IMR-90 (cell line): ENCODE measurements around the gene OR1Q1. TPM values are rescaled to one million over a fixed set of nuclear protein-coding genes. Genes with fewer than 3 reads are reported as not detected.

Experiments used
- ATAC-seq: fragments of 200-7000 bp; cut with Tn5 transposase; 2 replicates; pipeline ENCODE4 v1.9.1; 2020; ENCODE audit warnings: low read depth, mild to moderate bottlenecking, moderate library complexity
- BruUV-seq: library from RNA; stranded (reverse); fragments of 400-500 nt; replicated peaks from 2 replicates; lab custom pipeline; 2021; lab: Mats Ljungman, UMichigan
- CTCF ChIA-PET: fragments of 300-600 bp; formaldehyde crosslinking; extraction: SDS; loops from one replicate; lab custom pipeline; 2021; ENCODE audit warnings: antibody characterized with exemption; lab: Yijun Ruan, JAX
- POLR2A ChIA-PET: fragments of 300-600 bp; sonication (Branson Sonifier 250); formaldehyde crosslinking; loops from one replicate; lab custom pipeline; 2022; ENCODE audit warnings: antibody characterized with exemption; ENCODE audit not compliant: unreplicated experiment; lab: Charles Lee
- DNase-seq: peaks from one replicate; pipeline ENCODE4 v3.0.0; 2013
- H2AFZ ChIP-seq: replicated peaks from 2 replicates; pipeline ENCODE3; 2013; ENCODE audit warnings: low read length, mild to moderate bottlenecking; ENCODE audit not compliant: poor library complexity
- H2AK5ac ChIP-seq: 2 replicates; pipeline ENCODE4 v1.6.1; 2013; ENCODE audit warnings: low read depth, low read length, inconsistent platforms
- H2AK9ac ChIP-seq: replicated peaks from 2 replicates; pipeline ENCODE3; 2013; ENCODE audit warnings: mild to moderate bottlenecking, low read depth, low read length, moderate library complexity; ENCODE audit not compliant: poor library complexity
- H2BK120ac ChIP-seq: 2 replicates; pipeline ENCODE4 v1.6.1; 2013; ENCODE audit warnings: low read depth, low read length, inconsistent platforms
- H2BK15ac ChIP-seq: 3 replicates; pipeline ENCODE4 v1.6.1; 2013; ENCODE audit warnings: low read depth, low read length, inconsistent platforms
- H2BK20ac ChIP-seq: 2 replicates; pipeline ENCODE4 v1.6.1; 2013; ENCODE audit warnings: low read depth, mild to moderate bottlenecking, inconsistent platforms, low read length, moderate library complexity
- H2BK5ac ChIP-seq: 2 replicates; pipeline ENCODE4 v1.6.1; 2013; ENCODE audit warnings: mild to moderate bottlenecking, low read depth, low read length, inconsistent platforms; ENCODE audit not compliant: poor library complexity, severe bottlenecking
- H3K14ac ChIP-seq: replicated peaks from 2 replicates; pipeline ENCODE4 v1.6.1; 2013; ENCODE audit warnings: low read depth, low read length, inconsistent platforms
- H3K18ac ChIP-seq: 2 replicates; pipeline ENCODE4 v1.6.1; 2013; ENCODE audit warnings: low read depth, low read length, control low read depth
- H3K23ac ChIP-seq: 2 replicates; pipeline ENCODE4 v1.6.1; 2013; ENCODE audit warnings: low read depth, low read length, inconsistent platforms
- H3K27ac ChIP-seq: 2 replicates; pipeline ENCODE4 v1.5.1; 2013; ENCODE audit warnings: mild to moderate bottlenecking, control low read depth, low read length; ENCODE audit not compliant: insufficient read depth
- H3K27me3 ChIP-seq: 2 replicates; pipeline ENCODE4 v1.6.1; 2013; ENCODE audit warnings: low read length; ENCODE audit not compliant: control insufficient read depth, insufficient read depth
- H3K36me3 ChIP-seq: 2 replicates; pipeline ENCODE4 v1.6.1; 2013; ENCODE audit warnings: low read length, mixed read lengths; ENCODE audit not compliant: control insufficient read depth, insufficient read depth
- H3K4ac ChIP-seq: 2 replicates; pipeline ENCODE4 v1.6.1; 2013; ENCODE audit warnings: low read depth, low read length, inconsistent platforms
- H3K4me1 ChIP-seq: 2 replicates; pipeline ENCODE4 v1.6.1; 2013; ENCODE audit warnings: low read length, mixed read lengths; ENCODE audit not compliant: control insufficient read depth, insufficient read depth
- H3K4me2 ChIP-seq: 2 replicates; pipeline ENCODE4 v1.6.1; 2013; ENCODE audit warnings: low read depth, mild to moderate bottlenecking, control low read depth, low read length, moderate library complexity
- H3K4me3 ChIP-seq: 2 replicates; pipeline ENCODE4 v1.5.1; 2013; ENCODE audit warnings: low read depth, mild to moderate bottlenecking, control low read depth, low read length, moderate library complexity; ENCODE audit not compliant: insufficient read depth
- H3K56ac ChIP-seq: 2 replicates; pipeline ENCODE4 v1.6.1; 2013; ENCODE audit warnings: low read length, inconsistent platforms; ENCODE audit not compliant: insufficient read depth; ENCODE audit errors: extremely low read depth
- H3K79me1 ChIP-seq, 2 experiments: 2 replicates each; pipeline ENCODE4 v1.6.1; 2013; ENCODE audit warnings: low read length in 2 of 2, inconsistent platforms in 1 of 2, low read depth in 1 of 2
- H3K9ac ChIP-seq: 2 replicates; pipeline ENCODE4 v1.6.1; 2013; ENCODE audit warnings: low read depth, low read length, control low read depth
- H3K9me1 ChIP-seq: 2 replicates; pipeline ENCODE4 v1.6.1; 2013; ENCODE audit warnings: low read length, inconsistent platforms; ENCODE audit not compliant: insufficient read depth
- H3K9me3 ChIP-seq: 2 replicates; pipeline ENCODE4 v1.6.1; 2013; ENCODE audit warnings: low read length; ENCODE audit not compliant: control insufficient read depth, insufficient read depth
- H4K20me1 ChIP-seq: 2 replicates; pipeline ENCODE4 v1.6.1; 2013; ENCODE audit warnings: low read length, inconsistent platforms; ENCODE audit not compliant: insufficient read depth
- H4K5ac ChIP-seq: 2 replicates; pipeline ENCODE4 v1.6.1; 2013; ENCODE audit warnings: mild to moderate bottlenecking, low read depth, low read length, control low read depth
- H4K8ac ChIP-seq, 2 experiments: 2 replicates each; pipeline ENCODE4 v1.6.1; 2013; ENCODE audit warnings: low read depth in 2 of 2, low read length in 2 of 2, control low read depth in 1 of 2, inconsistent platforms in 1 of 2
- H4K91ac ChIP-seq: 2 replicates; pipeline ENCODE4 v1.6.1; 2013; ENCODE audit warnings: low read depth, low read length, inconsistent platforms; ENCODE audit not compliant: insufficient read depth
- BHLHE40 ChIP-seq: fragments of 150-350 bp; IDR thresholded peaks from 2 replicates; pipeline ENCODE4 v1.6.1; 2016; ENCODE audit warnings: mild to moderate bottlenecking, low read depth, low read length
- CEBPB ChIP-seq: IDR thresholded peaks from 2 replicates; pipeline ENCODE4 v1.6.1; 2012; ENCODE audit warnings: low read depth, low read length, improper control_type of control experiment
- CHD1 ChIP-seq: IDR thresholded peaks from 2 replicates; pipeline ENCODE4 v1.6.1; 2012; ENCODE audit warnings: low read depth, low read length, improper control_type of control experiment
- CTCF ChIP-seq: conservative IDR thresholded peaks from 2 replicates; pipeline ENCODE4 v1.5.1; 2012; ENCODE audit warnings: mild to moderate bottlenecking, low read depth, low read length, improper control_type of control experiment
- ELK1 ChIP-seq: fragments of 150-350 bp; IDR thresholded peaks from 2 replicates; pipeline ENCODE4 v1.6.1; 2016; ENCODE audit warnings: low read depth, mild to moderate bottlenecking, low read length, moderate library complexity, borderline replicate concordance
- FOS ChIP-seq: fragments of 150-350 bp; IDR thresholded peaks from 2 replicates; pipeline ENCODE4 v1.6.1; 2016; ENCODE audit warnings: low read depth, low read length
- MAFK ChIP-seq: IDR thresholded peaks from 2 replicates; pipeline ENCODE4 v1.6.1; 2012; ENCODE audit warnings: low read depth, low read length, improper control_type of control experiment
- MAZ ChIP-seq: IDR thresholded peaks from 2 replicates; pipeline ENCODE4 v1.6.1; 2012; ENCODE audit warnings: low read depth, mild to moderate bottlenecking, low read length, improper control_type of control experiment, moderate library complexity, borderline replicate concordance
- MXI1 ChIP-seq: IDR thresholded peaks from 2 replicates; pipeline ENCODE4 v1.6.1; 2012; ENCODE audit warnings: low read depth, mild to moderate bottlenecking, low read length, moderate library complexity, borderline replicate concordance
- NFE2L2 ChIP-seq: fragments of 150-350 bp; IDR thresholded peaks from 2 replicates; pipeline ENCODE4 v1.6.1; 2016; ENCODE audit warnings: low read depth, mild to moderate bottlenecking, low read length
- POLR2A ChIP-seq: IDR thresholded peaks from 2 replicates; pipeline ENCODE4 v1.6.1; 2012; ENCODE audit warnings: mild to moderate bottlenecking, low read depth, low read length
- RAD21 ChIP-seq: IDR thresholded peaks from 2 replicates; pipeline ENCODE4 v1.6.1; 2012; ENCODE audit warnings: low read length, improper control_type of control experiment
- RCOR1 ChIP-seq: IDR thresholded peaks from 2 replicates; pipeline ENCODE4 v1.6.1; 2012; ENCODE audit warnings: mild to moderate bottlenecking, low read length, improper control_type of control experiment; ENCODE audit not compliant: insufficient replicate concordance
- RFX5 ChIP-seq: IDR thresholded peaks from 2 replicates; pipeline ENCODE4 v1.8.0; 2012; ENCODE audit warnings: low read depth, mild to moderate bottlenecking, low read length, moderate library complexity
- SMC3 ChIP-seq: fragments of 150-350 bp; IDR thresholded peaks from 2 replicates; pipeline ENCODE4 v1.6.1; 2016; ENCODE audit warnings: low read depth, mild to moderate bottlenecking, antibody characterized with exemption, low read length, moderate library complexity
- WGBS, 2 experiments: methylation state at CpG; one replicate each; pipeline versions ENCODE4 v1.1.5 to v1.1.7; 2013; ENCODE audit warnings: missing lambda C conversion rate in 2 of 2; ENCODE audit not compliant: insufficient read length in 1 of 2; ENCODE audit errors: extremely low coverage in 2 of 2; 5-methylcytosine and 5-hydroxymethylcytosine counted together
- dilution Hi-C: fragments of 300-500 bp; cut with HindIII; formaldehyde crosslinking; loops from one replicate; pipeline ENCODE4 v1.14.3; 2018; ENCODE audit warnings: low sequenced_read_pairs; ENCODE audit not compliant: unreplicated experiment
- in situ Hi-C: fragments of 300-500 bp; cut with MboI; formaldehyde crosslinking; loops from 3 replicates; pipeline ENCODE4 v1.14.3; 2019; ENCODE audit warnings: low sequenced_read_pairs, inconsistent platforms, mixed read lengths
- intact Hi-C: fragments of 100-400 bp; cut with micrococcal nuclease; formaldehyde crosslinking; loops from 2 replicates; pipeline ENCODE4 v1.10.0; 2022
- polyA plus RNA-seq, 3 experiments: library from polyadenylated mRNA; depleted of rRNA; stranded (reverse); fragments of >200 nt; gene quantifications; 2 replicates each; pipeline ENCODE4 v1.2.3, GENCODE V29; 2012; ENCODE audit warnings: low replicate concordance in 1 of 3
- total RNA-seq: library from RNA; depleted of rRNA; stranded (reverse); fragments of >200 nt; gene quantifications from 2 replicates; pipeline ENCODE4 v1.2.3, GENCODE V29; 2012
- TF ChIP-seq, protein P1 (sequence below): fragments of 150-350 bp; IDR thresholded peaks from 2 replicates; pipeline ENCODE4 v1.6.1; 2017; ENCODE audit warnings: mild to moderate bottlenecking, antibody characterized with exemption, low read length, low read depth

OR1Q1 gene
- total and polyA plus RNA-seq, 2 of the 4 experiments (the other 2 are of a cell fraction) = not detected

DNA sequence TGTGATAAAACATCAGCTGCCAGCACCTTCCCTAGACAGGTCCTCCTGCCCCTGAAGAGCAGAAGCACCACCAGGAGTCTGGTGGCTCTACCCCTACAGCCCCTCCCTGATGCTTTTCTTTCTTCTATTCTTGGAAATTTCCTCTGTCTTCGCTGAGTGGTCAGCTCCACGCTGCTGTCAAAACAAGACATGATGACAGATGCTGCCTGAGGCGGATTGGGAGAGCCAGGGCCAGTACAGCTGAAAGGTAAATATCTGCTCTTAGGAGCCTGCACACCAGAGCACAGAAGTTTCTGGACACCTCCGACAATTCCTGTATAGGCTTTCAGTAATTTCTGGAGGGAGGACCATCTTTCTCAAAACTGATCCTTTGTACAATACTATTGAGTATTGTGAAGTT, 4.7 kb upstream of the OR1Q1 start:
- H3K4me3 ChIP-seq = no peak overlapping the region
- ATAC-seq (no peak), DNase-seq (no peak)
- no peak overlapping the region for H4K8ac ChIP-seq
- no peak overlapping the region for H3K9ac ChIP-seq
- ChIA-PET CTCF (no interaction called here), POLR2A (no interaction called here)
- in situ Hi-C loops (no loop called here), intact Hi-C loops (loop anchor here (5.0 kb wide), 1 partner anchor 47 kb away; the partner anchor contains the start of gene OR1B1), dilution Hi-C loops (no loop called here)
- H2AFZ ChIP-seq = no peak overlapping the region
- no peaks in the 10 kb centered on the region for H3K9me3 ChIP-seq
- no peaks in the 10 kb centered on the region for H3K4me1 ChIP-seq
- no peak overlapping the region for H2AK5ac ChIP-seq
- H3K4ac ChIP-seq = no peak overlapping the region
- no peak overlapping the region for H3K56ac ChIP-seq
- no peaks in the 10 kb centered on the region for H3K36me3 ChIP-seq
- H4K91ac ChIP-seq = no peak overlapping the region
- H4K5ac ChIP-seq = no peak overlapping the region
- no peak overlapping the region for H2BK5ac ChIP-seq
- WGBS, 2 experiments = no CpG with 5 or more reads among the region's 4 CpGs
- H3K4me2 ChIP-seq = no peak overlapping the region
- no peak overlapping the region for H2BK15ac ChIP-seq
- H2BK120ac ChIP-seq = no peak overlapping the region
- peaks cover 4% of the 10 kb centered on the region for H3K27me3 ChIP-seq
- H2AK9ac ChIP-seq = no peak overlapping the region
- H3K27ac ChIP-seq = no peak overlapping the region
- H2BK20ac ChIP-seq = no peak overlapping the region
- H3K9me1 ChIP-seq = no peaks in the 10 kb centered on the region
- H3K79me1 ChIP-seq = no peaks in the 10 kb centered on the region
- no peaks in the 10 kb centered on the region for H4K20me1 ChIP-seq
- H3K18ac ChIP-seq = no peak overlapping the region
- H3K23ac ChIP-seq = no peak overlapping the region
- no peak overlapping the region for H3K14ac ChIP-seq
- TF ChIP-seq RAD21 = no peak
- TF ChIP-seq BHLHE40 = no peak
- TF ChIP-seq FOS = no peak
- TF ChIP-seq RCOR1 = no peak
- no peak for TF ChIP-seq CEBPB
- TF ChIP-seq CHD1 = no peak
- TF ChIP-seq CTCF = no peak
- TF ChIP-seq MAFK = no peak
- TF ChIP-seq SMC3 = no peak
- no peak for TF ChIP-seq ELK1
- TF ChIP-seq NFE2L2 = no peak
- TF ChIP-seq POLR2A = no peak
- no peak for TF ChIP-seq MAZ
- TF ChIP-seq MXI1 = no peak
- TF ChIP-seq, protein P1, sequence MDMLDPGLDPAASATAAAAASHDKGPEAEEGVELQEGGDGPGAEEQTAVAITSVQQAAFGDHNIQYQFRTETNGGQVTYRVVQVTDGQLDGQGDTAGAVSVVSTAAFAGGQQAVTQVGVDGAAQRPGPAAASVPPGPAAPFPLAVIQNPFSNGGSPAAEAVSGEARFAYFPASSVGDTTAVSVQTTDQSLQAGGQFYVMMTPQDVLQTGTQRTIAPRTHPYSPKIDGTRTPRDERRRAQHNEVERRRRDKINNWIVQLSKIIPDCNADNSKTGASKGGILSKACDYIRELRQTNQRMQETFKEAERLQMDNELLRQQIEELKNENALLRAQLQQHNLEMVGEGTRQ = no peak
- no peak for TF ChIP-seq RFX5
- no TSS peak for BruUV-seq
